ENCODE measurements around the gene CLEC11A. TPM values are rescaled to one million over a fixed set of nuclear protein-coding genes. Genes with fewer than 3 reads are reported as not detected.
"Not testable (repeated sequence)": the region's sequence is repeated elsewhere in the genome, so short reads cannot be mapped to it uniquely, and the experiment has no call there.

The CLEC11A gene
- total RNA-seq, 4 donors from 2014 or later: 3.3 to 4.6 (median 4.0) TPM; not detected in 1

DNA sequence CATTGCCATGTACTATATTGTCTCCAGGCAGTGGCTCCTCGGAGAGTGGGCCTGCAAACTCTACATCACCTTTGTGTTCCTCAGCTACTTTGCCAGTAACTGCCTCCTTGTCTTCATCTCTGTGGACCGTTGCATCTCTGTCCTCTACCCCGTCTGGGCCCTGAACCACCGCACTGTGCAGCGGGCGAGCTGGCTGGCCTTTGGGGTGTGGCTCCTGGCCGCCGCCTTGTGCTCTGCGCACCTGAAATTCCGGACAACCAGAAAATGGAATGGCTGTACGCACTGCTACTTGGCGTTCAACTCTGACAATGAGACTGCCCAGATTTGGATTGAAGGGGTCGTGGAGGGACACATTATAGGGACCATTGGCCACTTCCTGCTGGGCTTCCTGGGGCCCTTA lies 47.7 kb downstream of the CLEC11A start:
- no peak overlapping the region for H3K4me3 ChIP-seq
- no peaks in the 10 kb centered on the region for H3K9me3 ChIP-seq
- no peak overlapping the region for H3K27ac ChIP-seq
- no peaks in the 10 kb centered on the region for H3K27me3 ChIP-seq
- no peak for TF ChIP-seq POLR2A (IDR thresholded peaks at IDR 0.05)
- TF ChIP-seq, protein P1, sequence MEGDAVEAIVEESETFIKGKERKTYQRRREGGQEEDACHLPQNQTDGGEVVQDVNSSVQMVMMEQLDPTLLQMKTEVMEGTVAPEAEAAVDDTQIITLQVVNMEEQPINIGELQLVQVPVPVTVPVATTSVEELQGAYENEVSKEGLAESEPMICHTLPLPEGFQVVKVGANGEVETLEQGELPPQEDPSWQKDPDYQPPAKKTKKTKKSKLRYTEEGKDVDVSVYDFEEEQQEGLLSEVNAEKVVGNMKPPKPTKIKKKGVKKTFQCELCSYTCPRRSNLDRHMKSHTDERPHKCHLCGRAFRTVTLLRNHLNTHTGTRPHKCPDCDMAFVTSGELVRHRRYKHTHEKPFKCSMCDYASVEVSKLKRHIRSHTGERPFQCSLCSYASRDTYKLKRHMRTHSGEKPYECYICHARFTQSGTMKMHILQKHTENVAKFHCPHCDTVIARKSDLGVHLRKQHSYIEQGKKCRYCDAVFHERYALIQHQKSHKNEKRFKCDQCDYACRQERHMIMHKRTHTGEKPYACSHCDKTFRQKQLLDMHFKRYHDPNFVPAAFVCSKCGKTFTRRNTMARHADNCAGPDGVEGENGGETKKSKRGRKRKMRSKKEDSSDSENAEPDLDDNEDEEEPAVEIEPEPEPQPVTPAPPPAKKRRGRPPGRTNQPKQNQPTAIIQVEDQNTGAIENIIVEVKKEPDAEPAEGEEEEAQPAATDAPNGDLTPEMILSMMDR (IDR thresholded peaks at IDR 0.05): no peak
- no peaks in the 10 kb centered on the region for H3K36me3 ChIP-seq
- no peaks in the 10 kb centered on the region for H3K4me1 ChIP-seq
- no peak for DNase-seq

DNA sequence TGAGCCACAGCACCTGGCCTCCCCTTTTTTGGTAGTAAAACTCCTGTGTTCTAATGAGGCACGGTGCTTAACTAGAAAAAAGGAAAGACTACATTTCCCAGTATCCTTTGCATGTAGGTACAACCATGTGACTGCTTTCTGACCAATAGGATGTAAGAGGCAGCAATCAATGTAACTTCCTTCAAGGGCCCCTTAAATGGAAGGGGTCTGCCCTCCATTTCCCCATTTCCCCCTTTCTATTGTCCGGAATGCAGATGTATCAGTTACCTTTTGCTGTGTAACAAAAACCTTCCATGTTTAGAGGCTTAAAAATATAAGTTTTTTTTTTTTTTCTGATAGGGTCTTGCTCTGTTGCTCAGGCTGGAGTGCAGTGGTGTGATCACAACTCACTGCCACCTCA lies 49.3 kb downstream of the CLEC11A start:
- Histone ChIP-seq H3K4me1 (no peaks in the 10 kb centered on the region), H3K27ac (no peak overlapping the region), H3K27me3 (peaks cover 0 to 2% of the 10 kb centered on the region in 2 donors), H3K9me3 (peaks cover 0 to 6% (median 0%) of the 10 kb centered on the region in 4 donors), H3K36me3 (no peaks in the 10 kb centered on the region), H3K4me3 (no peak overlapping the region)
- no peak for DNase-seq
- TF ChIP-seq, protein P1 (IDR thresholded peaks at IDR 0.05): no peak
- no peak for TF ChIP-seq POLR2A (IDR thresholded peaks at IDR 0.05)

DNA sequence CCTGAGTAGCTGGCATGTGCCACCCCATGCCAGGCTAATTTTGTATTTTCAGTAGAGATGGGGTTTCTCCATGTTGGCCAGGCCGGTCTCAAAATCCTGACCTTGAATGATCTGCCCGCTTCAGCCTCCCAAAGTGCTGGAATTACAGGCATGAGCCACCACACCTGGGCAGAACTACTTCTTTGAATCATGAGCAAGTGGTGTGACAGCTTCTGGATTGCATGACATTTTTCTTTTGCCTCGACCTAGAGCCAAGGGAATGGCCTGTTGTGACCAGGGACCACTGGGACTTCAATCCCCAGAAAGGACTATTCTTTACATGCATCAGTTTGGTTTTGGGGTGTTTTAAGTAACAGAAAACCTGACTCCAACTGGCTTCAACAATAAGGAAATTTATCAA lies 49.7 kb downstream of the CLEC11A start:
- H3K27ac ChIP-seq, H3K4me3 ChIP-seq, DNase-seq, H3K36me3 ChIP-seq, H3K4me1 ChIP-seq, H3K27me3 ChIP-seq, H3K9me3 ChIP-seq: not testable (repeated sequence)

DNA sequence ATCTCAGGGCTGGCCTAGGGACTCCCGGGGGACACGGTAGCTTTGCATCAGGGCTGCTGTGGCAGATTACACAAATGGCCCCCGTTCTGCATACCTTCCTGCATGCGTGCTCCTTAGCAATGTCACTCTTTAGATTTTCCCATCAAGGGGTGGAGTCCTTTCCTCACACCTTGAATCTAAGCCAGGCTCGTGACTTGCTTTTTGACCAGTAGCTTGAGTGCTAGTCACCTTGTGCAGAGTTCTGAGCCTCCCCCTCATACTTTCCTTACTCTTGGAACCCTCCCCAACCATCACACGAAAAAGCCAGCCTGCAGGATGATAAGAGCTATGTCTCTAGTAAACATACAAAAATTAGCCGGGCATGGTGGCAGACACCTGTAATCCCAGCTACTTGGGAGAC lies 50.3 kb downstream of the CLEC11A start:
- not testable (repeated sequence) for H3K4me3 ChIP-seq, DNase-seq, H3K27ac ChIP-seq, H3K36me3 ChIP-seq, H3K4me1 ChIP-seq, H3K9me3 ChIP-seq, H3K27me3 ChIP-seq

Other genes with a start within 250 kb of the CLEC11A start
- gene EMC10, start 246.9 kb upstream of the CLEC11A start, total RNA-seq: 100 to 1,000 TPM in 3 of 4 donors, 10 to 100 TPM in 1; 63.5 to 134 (median 117) TPM
- gene GARIN5A, start 246.5 kb upstream of the CLEC11A start, total RNA-seq: 1 to 10 TPM in 2 of 4 donors, not detected in 2; 2.0 to 2.5 TPM
- 10 to 100 TPM; 10.7 to 41.3 (median 26.6) TPM for gene JOSD2, start 212.2 kb upstream of the CLEC11A start, total RNA-seq
- gene ASPDH, start 209.5 kb upstream of the CLEC11A start, total RNA-seq: 10 to 100 TPM in 1 of 4 donors, 1 to 10 TPM in 2, not detected in 1; 1.6 to 31.9 (median 4.5) TPM
- 1 to 10 TPM in 2 of 4 donors, under 1 TPM in 2; 0.35 to 2.0 (median 1.4) TPM for gene LRRC4B, start 154.9 kb upstream of the CLEC11A start, total RNA-seq
- gene SYT3, start 83.5 kb upstream of the CLEC11A start, total RNA-seq: 1 to 10 TPM in 1 of 4 donors, not detected in 3; 1.2 TPM
- gene C19orf81, start 73.9 kb upstream of the CLEC11A start, total RNA-seq: not detected
- 1 to 10 TPM in 1 of 4 donors, under 1 TPM in 1, not detected in 2; 0.83 to 1.3 TPM for gene SHANK1, start 3.6 kb upstream of the CLEC11A start, total RNA-seq
- gene GPR32, start 47.1 kb downstream of the CLEC11A start, total RNA-seq: not detected
- not detected for gene ACP4, start 67.1 kb downstream of the CLEC11A start, total RNA-seq
- 10 to 100 TPM; 24.5 to 60.2 (median 47.3) TPM for gene KLK1, start 100.4 kb downstream of the CLEC11A start, total RNA-seq
- gene KLK15, start 110.2 kb downstream of the CLEC11A start, total RNA-seq: not detected
- gene KLK3, start 131.6 kb downstream of the CLEC11A start, total RNA-seq: 1 to 10 TPM in 3 of 4 donors, not detected in 1; 1.2 to 2.4 (median 1.9) TPM
- gene KLK2, start 150.1 kb downstream of the CLEC11A start, total RNA-seq: not detected
- gene KLK4, start 188.0 kb downstream of the CLEC11A start, total RNA-seq: 1 to 10 TPM in 1 of 4 donors, not detected in 3; 1.4 TPM
- gene KLK5, start 229.7 kb downstream of the CLEC11A start, total RNA-seq: not detected
- not detected for gene KLK6, start 246.2 kb downstream of the CLEC11A start, total RNA-seq